Activated CD4-positive, alpha-beta memory T cell treated with anti-CD3 and anti-CD28 coated beads, Interleukin-2, amount 10 ng/mL, durations not matched to agents 7 days and 5 days (primary cell): Measurements from ENCODE around the gene ITGA11. TPM values are rescaled to one million over a fixed set of nuclear protein-coding genes. Genes with fewer than 3 reads are reported as not detected.

Experiments used
- CTCF ChIA-PET: fragments of 350-600 bp; sonication (Branson Sonifier 250); formaldehyde crosslinking; loops from one replicate; lab custom pipeline; 2021; ENCODE audit warnings: antibody characterized with exemption, inconsistent platforms; lab: Charles Lee
- POLR2A ChIA-PET: fragments of 350-600 bp; sonication (Branson Sonifier 250); formaldehyde crosslinking; loops from one replicate; lab custom pipeline; 2021; ENCODE audit warnings: antibody characterized with exemption; lab: Charles Lee
- DNase-seq: peaks from one replicate; pipeline ENCODE4 v3.0.0-alpha.2; 2020
- H3K27ac Mint-ChIP-seq: one replicate; pipeline ENCODE4 v1.8.0; 2021; ENCODE audit warnings: mild to moderate bottlenecking, mixed read lengths
- H3K27me3 Mint-ChIP-seq: one replicate; pipeline ENCODE4 v1.8.0; 2021; ENCODE audit warnings: mixed read lengths
- H3K36me3 Mint-ChIP-seq: one replicate; pipeline ENCODE4 v1.8.0; 2021; ENCODE audit warnings: low read depth, mixed read lengths
- H3K4me1 Mint-ChIP-seq: one replicate; pipeline ENCODE4 v1.8.0; 2021; ENCODE audit warnings: mixed read lengths
- H3K4me3 Mint-ChIP-seq: one replicate; pipeline ENCODE4 v1.8.0; 2021; ENCODE audit warnings: mild to moderate bottlenecking, mixed read lengths
- H3K9me3 Mint-ChIP-seq: one replicate; pipeline ENCODE4 v1.8.0; 2021; ENCODE audit warnings: mixed read lengths
- total RNA-seq, 2 experiments: library from RNA; stranded (reverse); gene quantifications; one replicate each; pipeline ENCODE4 v1.2.3, GENCODE V29; 2021

ITGA11 gene
- total RNA-seq, 2 experiments from 2014 or later = 0.20 to 0.73 TPM

DNA sequence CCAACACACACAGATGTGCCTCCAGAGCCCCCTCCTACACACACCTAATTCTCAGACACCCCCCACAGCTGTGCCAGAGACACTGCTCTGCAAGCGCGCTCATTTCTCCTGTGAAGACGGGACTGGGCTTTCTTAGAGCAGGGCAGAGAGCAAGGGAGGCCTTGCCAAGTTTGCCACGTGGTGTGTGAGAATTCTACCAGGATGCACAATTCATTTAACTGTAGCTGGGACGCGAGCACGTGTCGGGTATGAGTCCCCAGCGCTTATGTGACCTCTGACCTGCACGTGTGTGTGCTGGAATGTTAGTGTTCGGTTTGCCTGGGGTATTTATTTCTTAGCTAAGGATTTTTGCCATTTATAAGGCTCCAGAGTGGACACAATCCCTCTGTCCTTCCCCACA is 117.4 kb downstream of the ITGA11 start:
- H3K4me1 Mint-ChIP-seq = no peaks in the 10 kb centered on the region
- H3K27me3 Mint-ChIP-seq = no peaks in the 10 kb centered on the region
- H3K27ac Mint-ChIP-seq = no peak overlapping the region
- H3K9me3 Mint-ChIP-seq = no peaks in the 10 kb centered on the region
- no peaks in the 10 kb centered on the region for H3K36me3 Mint-ChIP-seq
- no peak overlapping the region for H3K4me3 Mint-ChIP-seq
- CTCF ChIA-PET = interaction anchor here (1.3 kb wide), 1 partner anchor 62 kb away, joined by 4 read pairs; no protein-coding TSS in a partner anchor
- DNase-seq = no peak
- POLR2A ChIA-PET = no interaction called here

DNA sequence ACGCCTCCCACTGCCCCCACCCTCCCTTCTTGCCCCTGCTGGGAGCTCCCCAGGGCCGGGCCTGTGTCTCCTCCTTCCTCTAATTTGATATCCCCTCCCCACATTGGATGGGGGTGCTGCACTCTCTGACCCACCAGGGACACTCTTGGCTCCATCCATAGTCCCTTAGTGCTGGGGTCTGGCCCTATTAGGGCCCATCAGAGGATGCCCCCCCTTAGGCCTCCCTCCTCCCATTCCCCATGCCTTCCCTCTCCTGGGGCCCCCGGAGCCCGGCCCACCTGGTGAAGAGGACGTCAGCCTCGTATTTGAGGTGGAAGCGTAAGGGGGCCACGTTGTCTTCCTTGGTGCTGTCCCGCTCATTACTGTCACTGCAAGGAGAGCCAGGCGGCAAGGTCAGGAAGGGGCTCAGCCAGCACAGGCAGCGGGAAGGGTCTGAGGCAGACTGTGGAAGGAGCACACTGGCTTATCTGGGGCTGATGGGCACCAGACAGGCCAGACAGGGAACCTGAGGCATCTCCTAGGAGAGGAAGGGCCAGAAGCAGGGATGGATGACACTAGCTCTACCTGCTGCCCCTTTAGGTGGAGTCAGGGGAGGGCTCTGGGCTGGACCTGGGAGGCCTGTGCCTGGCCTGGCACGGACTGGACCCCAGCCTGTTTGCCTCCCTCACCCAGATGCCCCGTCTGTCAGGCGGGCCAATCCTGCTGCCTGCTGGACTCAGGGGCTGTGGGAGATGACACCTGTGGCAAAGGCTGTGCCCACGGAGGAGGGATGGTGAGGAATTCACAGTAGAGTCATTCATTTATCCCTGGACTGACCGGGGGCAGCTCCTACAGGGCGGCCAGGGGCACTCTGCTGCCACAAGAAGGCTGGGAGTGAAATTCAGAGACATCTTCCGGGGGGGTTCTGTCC is 118.2 kb downstream of the ITGA11 start:
- ChIA-PET POLR2A (no interaction called here), CTCF (interaction anchor here (1.3 kb wide), 1 partner anchor 61 kb away, joined by 4 read pairs; no protein-coding TSS in a partner anchor)
- peak; percentile 14 for DNase-seq
- no peaks in the 10 kb centered on the region for H3K9me3 Mint-ChIP-seq
- no peak overlapping the region for H3K27ac Mint-ChIP-seq
- H3K36me3 Mint-ChIP-seq = no peaks in the 10 kb centered on the region
- H3K27me3 Mint-ChIP-seq = peaks cover under 1% of the 10 kb centered on the region
- H3K4me3 Mint-ChIP-seq = no peak overlapping the region
- no peaks in the 10 kb centered on the region for H3K4me1 Mint-ChIP-seq

DNA sequence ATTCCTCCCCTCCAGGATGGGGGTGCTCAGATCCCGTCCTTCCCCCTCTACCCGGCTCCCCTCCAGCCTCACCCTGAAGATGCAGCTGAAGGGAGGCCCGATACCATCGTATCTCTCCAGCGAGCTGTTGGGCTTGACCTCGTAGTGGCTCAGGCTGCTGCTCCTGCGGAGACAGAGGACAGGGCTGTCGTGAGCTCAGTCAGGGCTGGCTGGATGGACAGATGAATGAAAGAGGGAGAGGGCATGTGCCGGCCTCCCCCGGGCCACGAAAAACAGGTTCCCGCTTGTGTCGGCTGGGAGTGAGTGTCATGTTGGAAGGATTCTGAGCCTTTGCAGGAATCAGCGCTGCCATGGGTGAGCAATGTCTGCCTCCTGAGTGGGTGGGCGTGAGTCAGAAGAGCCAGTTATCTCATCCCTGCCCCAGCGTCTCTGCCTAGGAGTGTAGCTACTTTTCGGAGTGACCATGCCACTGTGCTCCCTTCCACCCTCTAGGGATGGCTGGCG is 119.2 kb downstream of the ITGA11 start:
- no peaks in the 10 kb centered on the region for H3K36me3 Mint-ChIP-seq
- H3K9me3 Mint-ChIP-seq = no peaks in the 10 kb centered on the region
- H3K4me3 Mint-ChIP-seq = no peak overlapping the region
- no peaks in the 10 kb centered on the region for H3K4me1 Mint-ChIP-seq
- ChIA-PET POLR2A (no interaction called here), CTCF (no interaction called here)
- H3K27me3 Mint-ChIP-seq = peaks cover 4% of the 10 kb centered on the region
- peak; percentile 15 for DNase-seq
- no peak overlapping the region for H3K27ac Mint-ChIP-seq

DNA sequence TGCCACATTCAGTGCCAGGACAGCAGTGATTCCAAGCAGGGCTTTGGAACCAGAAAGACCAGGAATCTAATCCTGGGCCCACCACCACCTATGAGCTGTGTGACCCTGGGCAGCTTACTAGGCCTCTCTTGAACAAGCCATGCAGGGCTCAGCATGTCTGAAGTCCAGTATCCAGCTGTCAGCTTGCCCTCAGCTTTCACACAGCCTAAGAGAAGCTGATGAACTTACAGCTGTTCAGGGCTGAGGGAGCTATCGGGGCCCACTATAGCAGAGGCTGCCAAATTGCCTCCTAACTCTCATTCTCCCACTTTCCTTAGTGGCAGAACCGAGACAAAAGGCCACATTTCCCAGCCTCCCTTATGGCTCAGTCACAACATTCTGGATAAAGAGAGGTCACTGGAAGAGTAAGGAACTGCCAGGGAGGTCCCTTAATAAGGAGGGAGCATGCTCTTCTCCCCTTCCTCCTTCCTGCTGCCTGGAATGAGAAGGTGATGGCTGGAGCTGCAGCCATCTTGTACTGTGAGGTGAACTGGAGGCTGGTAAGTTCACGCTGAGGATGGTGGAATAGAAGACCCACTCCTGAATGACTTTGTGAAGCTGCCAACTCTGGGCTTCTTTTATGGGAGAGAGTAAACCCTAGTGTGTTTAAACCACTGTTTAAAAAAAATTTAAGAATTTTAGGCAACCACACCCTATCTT is 120.0 kb downstream of the ITGA11 start:
- ChIA-PET POLR2A (no interaction called here), CTCF (no interaction called here)
- Mint-ChIP-seq H3K27ac (no peak overlapping the region), H3K4me3 (no peak overlapping the region), H3K9me3 (no peaks in the 10 kb centered on the region), H3K36me3 (no peaks in the 10 kb centered on the region), H3K27me3 (peaks cover 7% of the 10 kb centered on the region), H3K4me1 (no peaks in the 10 kb centered on the region)
- peak; percentile 6 for DNase-seq

DNA sequence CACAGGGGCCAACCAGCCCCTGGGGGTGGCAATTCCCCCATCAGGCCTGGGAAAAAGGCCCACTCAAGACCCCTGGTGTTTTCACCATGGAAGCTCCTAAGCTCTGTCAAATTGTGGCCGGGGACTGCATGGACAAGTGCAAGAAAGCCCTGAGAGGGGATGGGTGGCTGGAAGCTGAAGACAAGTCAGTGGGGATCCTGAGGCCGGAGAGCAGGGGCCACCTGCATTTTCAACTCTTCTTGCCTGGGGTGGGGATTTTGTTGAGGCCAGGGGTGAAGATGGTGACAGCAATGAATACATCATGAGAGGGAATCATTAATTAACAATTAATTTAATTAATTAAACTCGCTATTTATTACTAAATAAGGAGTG is 120.5 kb downstream of the ITGA11 start:
- Mint-ChIP-seq H3K36me3 (no peaks in the 10 kb centered on the region), H3K4me3 (no peak overlapping the region), H3K27me3 (peaks cover 7% of the 10 kb centered on the region), H3K27ac (no peak overlapping the region), H3K9me3 (no peaks in the 10 kb centered on the region), H3K4me1 (peaks cover 4% of the 10 kb centered on the region)
- DNase-seq = no peak
- POLR2A ChIA-PET = no interaction called here
- CTCF ChIA-PET = no interaction called here

DNA sequence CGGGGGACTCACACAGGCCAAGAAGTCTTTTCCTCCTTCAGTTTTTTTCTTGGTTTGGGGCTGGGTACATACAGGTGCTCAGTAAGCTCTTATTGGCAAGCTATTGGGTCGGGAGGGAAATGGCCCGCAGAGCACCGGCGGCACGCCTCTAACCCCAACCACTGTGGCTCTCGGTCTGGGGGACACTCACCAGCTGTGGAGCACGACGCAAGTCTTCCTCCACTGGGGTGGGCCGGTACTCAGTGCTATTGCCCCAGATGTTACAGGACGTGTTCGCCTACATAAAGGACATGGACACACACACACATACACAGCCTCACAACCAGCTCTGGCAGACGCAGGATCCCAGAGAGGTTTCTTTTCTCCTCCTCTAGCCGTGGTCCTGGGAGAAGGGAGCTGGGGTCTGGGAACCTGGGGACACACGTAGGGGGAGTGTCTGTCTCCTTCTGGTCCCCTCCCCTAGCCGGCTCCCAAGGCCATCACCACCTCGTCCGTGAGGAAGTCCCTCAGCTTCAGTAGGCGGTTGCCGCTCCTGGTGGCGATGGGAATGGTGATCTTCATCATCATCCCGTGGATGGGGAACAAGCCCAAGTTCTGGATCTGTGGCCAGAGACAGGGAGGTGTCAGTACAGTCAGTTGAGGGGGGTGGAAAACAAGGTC is 121.0 kb downstream of the ITGA11 start:
- Mint-ChIP-seq H3K4me1 (peaks cover 9% of the 10 kb centered on the region), H3K9me3 (no peaks in the 10 kb centered on the region), H3K4me3 (no peak overlapping the region), H3K27me3 (peaks cover 7% of the 10 kb centered on the region), H3K27ac (no peak overlapping the region), H3K36me3 (no peaks in the 10 kb centered on the region)
- ChIA-PET CTCF (interaction anchor here (1.1 kb wide), 1 partner anchor 249 kb away, joined by 4 read pairs; no protein-coding TSS in a partner anchor), POLR2A (no interaction called here)
- DNase-seq = peak; percentile 14

DNA sequence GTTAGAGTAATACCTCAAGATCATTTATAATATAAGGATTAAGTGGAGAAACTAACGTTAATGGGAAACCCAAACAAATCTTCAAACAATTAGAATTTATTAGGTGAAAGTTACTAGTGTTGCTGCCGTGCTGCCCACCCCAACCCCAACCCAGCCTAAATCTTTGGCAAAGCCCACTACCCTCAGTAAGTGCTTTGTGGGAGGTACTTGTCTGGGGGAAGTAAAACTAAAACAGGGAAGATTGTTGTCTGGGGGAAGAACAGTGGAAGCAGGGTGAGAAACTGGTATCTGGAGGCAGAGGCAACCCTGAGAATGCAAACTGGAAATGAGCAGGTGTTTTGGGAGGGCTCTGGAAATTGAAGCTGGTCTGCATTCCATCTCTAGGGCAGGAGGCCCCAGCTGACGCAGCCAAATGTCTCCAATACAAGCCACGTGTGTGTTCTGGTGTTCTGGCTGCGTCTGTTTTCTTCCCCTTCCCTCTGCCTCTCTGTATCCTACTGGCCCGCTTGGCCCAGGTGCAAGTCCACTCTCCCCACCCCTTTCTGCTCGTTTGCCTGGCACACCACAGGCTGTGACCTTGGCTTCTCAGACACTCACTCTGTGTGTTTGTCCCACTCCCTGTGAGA is 121.7 kb downstream of the ITGA11 start:
- no peak for DNase-seq
- Mint-ChIP-seq H3K9me3 (no peaks in the 10 kb centered on the region), H3K4me3 (no peak overlapping the region), H3K4me1 (peaks cover 9% of the 10 kb centered on the region), H3K27ac (no peak overlapping the region), H3K36me3 (no peaks in the 10 kb centered on the region), H3K27me3 (peaks cover 7% of the 10 kb centered on the region)
- ChIA-PET CTCF (interaction anchor here (1.1 kb wide), 1 partner anchor 250 kb away, joined by 4 read pairs; no protein-coding TSS in a partner anchor), POLR2A (no interaction called here)

DNA sequence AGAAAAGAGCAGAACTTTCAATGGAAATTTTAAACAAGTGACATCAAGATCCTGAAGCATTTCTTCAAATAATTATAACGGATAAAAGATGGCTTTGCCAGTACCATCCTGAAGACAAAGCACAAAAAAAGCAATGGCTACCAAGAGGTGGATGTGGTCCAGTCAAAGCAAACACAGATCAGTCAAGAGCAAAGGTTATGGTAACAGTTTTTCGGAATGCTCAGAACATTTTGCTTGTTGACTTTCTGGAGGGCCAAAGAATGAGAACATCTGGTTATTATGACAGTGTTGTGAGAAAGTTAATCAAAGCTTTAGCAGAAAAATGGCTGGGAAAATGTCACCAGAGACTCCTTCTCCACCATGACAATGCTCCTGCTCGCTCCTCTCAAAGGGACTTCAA is 122.9 kb downstream of the ITGA11 start:
- H3K36me3 Mint-ChIP-seq = no peaks in the 10 kb centered on the region
- no peaks in the 10 kb centered on the region for H3K9me3 Mint-ChIP-seq
- no peak overlapping the region for H3K4me3 Mint-ChIP-seq
- H3K27ac Mint-ChIP-seq = no peak overlapping the region
- POLR2A ChIA-PET = no interaction called here
- H3K27me3 Mint-ChIP-seq = peaks cover 7% of the 10 kb centered on the region
- no peak for DNase-seq
- CTCF ChIA-PET = interaction anchor here (1.1 kb wide), 1 partner anchor 73 kb away, joined by 3 read pairs; no protein-coding TSS in a partner anchor
- peaks cover 9% of the 10 kb centered on the region for H3K4me1 Mint-ChIP-seq

DNA sequence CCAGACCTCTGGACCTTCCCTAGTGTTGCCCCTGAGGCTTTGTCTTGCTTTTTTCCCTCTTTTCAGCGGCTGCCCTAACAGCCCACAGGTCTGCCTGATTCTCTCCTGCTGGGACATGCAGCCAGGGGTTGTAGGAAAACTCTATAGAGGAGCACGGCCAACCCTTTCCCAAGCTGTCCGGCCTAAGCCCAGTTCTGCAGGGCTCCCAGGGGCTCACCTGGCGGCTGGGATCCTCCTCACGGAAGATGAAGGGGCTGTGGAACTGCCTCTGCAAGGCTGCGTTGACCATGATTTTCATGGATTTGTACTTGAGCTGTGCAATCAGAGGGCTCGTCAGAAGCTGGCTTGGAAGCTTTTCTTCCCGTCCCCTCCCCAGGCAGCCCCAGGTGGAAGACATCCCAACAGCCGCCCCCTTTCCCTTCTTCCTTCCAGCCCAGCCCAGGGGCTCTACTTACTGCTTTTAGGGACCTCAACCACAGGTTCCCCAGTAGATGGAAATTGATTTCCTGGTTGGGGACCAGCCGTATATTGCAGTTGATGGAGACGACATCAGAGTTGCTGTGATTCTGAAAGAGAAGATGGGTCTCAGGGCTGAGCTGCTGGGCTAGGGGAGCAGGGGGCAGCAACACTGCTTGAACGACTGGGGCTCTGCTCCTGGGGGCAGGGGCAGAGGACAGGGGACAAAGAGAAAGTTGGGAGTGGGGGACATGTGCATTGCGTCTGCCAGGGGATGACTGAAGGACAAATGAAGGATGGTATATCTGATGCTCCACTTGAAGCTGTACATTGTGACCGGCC is 124.6 kb downstream of the ITGA11 start:
- POLR2A ChIA-PET = interaction anchor here (0.8 to 2.0 kb wide), 2 partner anchors 30 to 58 kb away, joined by 3 to 19 read pairs; partner anchors contain the start of gene FEM1B
- Mint-ChIP-seq H3K27ac (no peak overlapping the region), H3K9me3 (no peaks in the 10 kb centered on the region), H3K36me3 (no peaks in the 10 kb centered on the region), H3K27me3 (peaks cover 7% of the 10 kb centered on the region), H3K4me3 (no peak overlapping the region), H3K4me1 (peaks cover 9% of the 10 kb centered on the region)
- peak; percentile 11 for DNase-seq
- CTCF ChIA-PET = interaction anchor here (0.7 to 2.7 kb wide), 34 partner anchors 9 to 572 kb away, joined by 3 to 37 read pairs (median 6); partner anchors contain the start of gene FEM1B

DNA sequence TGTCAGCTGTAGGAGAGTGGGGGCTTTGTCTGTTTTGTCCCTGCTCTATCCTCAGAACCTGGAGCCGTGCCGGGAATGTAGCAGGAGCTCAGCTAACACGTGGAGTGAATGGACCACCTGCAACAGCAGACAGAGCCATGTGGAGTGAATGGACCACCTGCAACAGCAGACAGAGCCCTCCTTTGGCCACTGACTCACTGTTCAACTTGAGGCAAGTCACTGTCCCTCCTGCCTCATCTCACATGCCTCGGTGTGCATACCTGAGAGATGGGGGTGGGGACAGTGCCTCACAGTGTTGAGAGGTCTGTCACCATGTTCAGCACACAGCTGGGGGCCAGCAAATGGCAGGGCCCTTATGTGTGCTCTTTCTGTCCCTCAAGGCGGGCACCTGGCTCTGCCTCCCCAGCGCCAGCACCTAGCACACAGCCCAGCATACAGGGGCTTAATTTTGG is 126.5 kb downstream of the ITGA11 start:
- ChIA-PET CTCF (interaction anchor here (0.6 to 2.7 kb wide), 8 partner anchors 26 to 1760 kb away, joined by 3 to 19 read pairs (median 4); no protein-coding TSS in a partner anchor), POLR2A (interaction anchor here (2.0 kb wide), 1 partner anchor 28 kb away, joined by 19 read pairs; the partner anchor contains the start of gene FEM1B)
- no peak for DNase-seq
- Mint-ChIP-seq H3K4me1 (peaks cover 9% of the 10 kb centered on the region), H3K4me3 (no peak overlapping the region), H3K27me3 (peaks cover 7% of the 10 kb centered on the region), H3K9me3 (no peaks in the 10 kb centered on the region), H3K36me3 (no peaks in the 10 kb centered on the region), H3K27ac (no peak overlapping the region)

DNA sequence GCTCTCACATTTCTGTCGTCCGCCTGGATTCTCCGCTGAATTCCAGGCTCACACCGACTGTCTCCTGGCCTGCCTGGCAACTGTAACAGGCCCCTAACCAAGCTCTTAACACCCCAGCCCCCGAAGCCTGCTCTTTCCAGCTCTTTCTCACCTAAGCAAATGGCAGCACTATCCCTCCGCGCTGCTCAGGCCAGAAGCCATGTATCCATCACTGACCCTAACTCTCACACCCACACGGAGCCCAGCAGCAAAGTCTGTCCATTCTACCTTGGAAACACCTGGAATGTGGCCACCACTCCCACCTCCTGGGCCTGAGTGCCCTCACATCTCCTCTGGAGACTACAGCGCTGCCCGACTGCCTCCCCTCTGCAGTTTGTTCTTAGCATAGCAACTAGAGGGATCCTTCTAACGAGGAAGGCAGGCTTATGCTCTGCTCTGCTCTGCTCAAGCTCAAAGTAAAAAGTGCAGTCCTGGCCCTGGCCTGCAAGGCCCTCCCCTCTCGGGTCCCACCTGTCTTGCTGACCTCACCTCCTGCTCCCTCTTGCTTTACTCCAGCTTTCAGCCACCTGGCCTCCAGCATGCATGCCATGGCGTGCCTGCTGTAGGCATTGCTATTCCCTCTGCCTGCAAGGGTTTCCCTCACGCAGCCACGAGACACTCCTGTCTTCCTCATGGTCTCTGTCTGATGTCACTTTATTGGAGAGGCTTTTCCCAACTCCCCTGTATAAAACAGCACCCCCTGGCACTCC is 127.2 kb downstream of the ITGA11 start:
- Mint-ChIP-seq H3K9me3 (no peaks in the 10 kb centered on the region), H3K4me1 (peaks cover 9% of the 10 kb centered on the region), H3K27me3 (peaks cover 7% of the 10 kb centered on the region), H3K27ac (no peak overlapping the region), H3K4me3 (no peak overlapping the region), H3K36me3 (no peaks in the 10 kb centered on the region)
- ChIA-PET CTCF (interaction anchor here (0.8 to 2.6 kb wide), 8 partner anchors 13 to 369 kb away, joined by 3 to 10 read pairs (median 3); no protein-coding TSS in a partner anchor), POLR2A (interaction anchor here (2.2 kb wide), 1 partner anchor 27 kb away, joined by 5 read pairs; the partner anchor contains the start of gene FEM1B)
- DNase-seq = peak; percentile 9
